Inferior parietal cortex (tissue), 1 donor: ENCODE data around the gene ALDH1A1.

Experiments used
- DNase-seq: peaks from one replicate; pipeline ENCODE4 v3.0.0-alpha.2; 2016; ENCODE audit errors: extremely low spot score

The ALDH1A1 gene

GRCh38 chr9:72917892-72918509 is 34.9 kb downstream of the ALDH1A1 start:
- DNase-seq, result no peak

- no peak for DNase-seq
These were observed 37.2 kb downstream of the ALDH1A1 start for GRCh38 chr9:72915659-72916058.

GRCh38 chr9:72914750-72915149 is 38.1 kb downstream of the ALDH1A1 start:
- no peak for DNase-seq

- no peak for DNase-seq
These were observed 39.4 kb downstream of the ALDH1A1 start for GRCh38 chr9:72913382-72914009.

GRCh38 chr9:72912476-72913381 is 40.1 kb downstream of the ALDH1A1 start:
- no peak for DNase-seq

GRCh38 chr9:72911816-72912215 is 41.0 kb downstream of the ALDH1A1 start:
- no peak for DNase-seq

GRCh38 chr9:72911247-72911775 is 41.5 kb downstream of the ALDH1A1 start:
- no peak for DNase-seq

GRCh38 chr9:72909428-72909827 is 43.4 kb downstream of the ALDH1A1 start:
- no peak for DNase-seq

- DNase-seq, result no peak
These were observed 45.4 kb downstream of the ALDH1A1 start for GRCh38 chr9:72907421-72907820.

- DNase-seq, result no peak
These were observed 46.0 kb downstream of the ALDH1A1 start for GRCh38 chr9:72906810-72907209.

- DNase-seq, result no peak
These were observed 47.1 kb downstream of the ALDH1A1 start for GRCh38 chr9:72905514-72906480.

GRCh38 chr9:72904267-72905093 is 48.4 kb downstream of the ALDH1A1 start:
- no peak for DNase-seq

- DNase-seq, result no peak
These were observed 49.8 kb downstream of the ALDH1A1 start for GRCh38 chr9:72903103-72903502.

GRCh38 chr9:72902268-72902667 is 50.6 kb downstream of the ALDH1A1 start:
- no peak for DNase-seq

- no peak for DNase-seq
These were observed 52.9 kb downstream of the ALDH1A1 start for GRCh38 chr9:72899734-72900477.

- no peak for DNase-seq
These were observed 53.8 kb downstream of the ALDH1A1 start for GRCh38 chr9:72898784-72899733.

GRCh38 chr9:72898360-72898759 is 54.5 kb downstream of the ALDH1A1 start:
- no peak for DNase-seq

GRCh38 chr9:72897069-72897649 is 55.7 kb downstream of the ALDH1A1 start:
- DNase-seq, result no peak
